Measurements from ENCODE around the gene OR1L8. TPM values are rescaled to one million over a fixed set of nuclear protein-coding genes. Genes with fewer than 3 reads are reported as not detected.

Gene OR1L8
- total RNA-seq, 4 donors from 2014 or later, result not detected

GRCh38 chr9:122527193-122527592 lies 56.0 kb downstream of the OR1L8 start, which contains the start of gene OR1N1:
TSS of gene OR1N1 (minus strand) at chr9:122527293. CDS start at chr9:122527293, 0 bp downstream.
- no peaks in the 10 kb centered on the region for H3K27me3 ChIP-seq
- 91 to 93% methylated on average over 3 of the region's 3 CpGs for WGBS, 2 donors (ENCODE audit: low coverage in 1 of 2)
- H3K9me3 ChIP-seq, result no peaks in the 10 kb centered on the region
- no peaks in the 10 kb centered on the region for H3K36me3 ChIP-seq
- intact Hi-C loops (cut with DNase I; ENCODE audit: low total_unique reads) (no loop called here), in situ Hi-C loops (cut with MboI; ENCODE audit: low pct_ligation_motif_present in 1 of 4, low pct_unique_long_range_greater_than_20kb in 1 of 4, low sequenced_read_pairs in 3 of 4) (loop anchor here in 1 of 4 donors (25.0 kb wide), 1 partner anchor 110 kb away; no protein-coding TSS in a partner anchor)
- DNase-seq, result no peak
- no peak within 1 kb of the TSS for H3K27ac ChIP-seq
- no peaks in the 10 kb centered on the region for H3K4me1 ChIP-seq
- no peak for TF ChIP-seq POLR2A (IDR thresholded peaks at IDR 0.05)
- TF ChIP-seq EP300 (IDR thresholded peaks at IDR 0.05; ENCODE audit: low read depth), result no peak
- no peak for TF ChIP-seq POLR2AphosphoS5 (IDR thresholded peaks at IDR 0.05)
- TF ChIP-seq CTCF (IDR thresholded peaks at IDR 0.05), result no peak
- no peak within 1 kb of the TSS for H3K4me3 ChIP-seq

GRCh38 chr9:122526602-122527001 lies 56.6 kb downstream of the OR1L8 start:
- TF ChIP-seq POLR2AphosphoS5 (IDR thresholded peaks at IDR 0.05), result no peak
- TF ChIP-seq EP300 (IDR thresholded peaks at IDR 0.05; ENCODE audit: low read depth), result no peak
- TF ChIP-seq CTCF (IDR thresholded peaks at IDR 0.05), result no peak
- TF ChIP-seq POLR2A (IDR thresholded peaks at IDR 0.05), result no peak
- in situ Hi-C loops (cut with MboI; ENCODE audit: low pct_ligation_motif_present in 1 of 4, low pct_unique_long_range_greater_than_20kb in 1 of 4, low sequenced_read_pairs in 3 of 4), result loop anchor here in 1 of 4 donors (25.0 kb wide), 1 partner anchor 111 kb away; no protein-coding TSS in a partner anchor
- H3K4me1 ChIP-seq, result no peaks in the 10 kb centered on the region
- no peaks in the 10 kb centered on the region for H3K36me3 ChIP-seq
- WGBS, 2 donors (ENCODE audit: low coverage in 1 of 2), result 79 to 81% methylated on average over 5 to 10 of the region's 10 CpGs
- no peaks in the 10 kb centered on the region for H3K9me3 ChIP-seq
- no peaks in the 10 kb centered on the region for H3K27me3 ChIP-seq
- intact Hi-C loops (cut with DNase I; ENCODE audit: low total_unique reads), result no loop called here
- H3K4me3 ChIP-seq, result no peak overlapping the region
- DNase-seq, result no peak
- no peak overlapping the region for H3K27ac ChIP-seq

- Histone ChIP-seq H3K36me3 (no peaks in the 10 kb centered on the region), H3K9me3 (no peaks in the 10 kb centered on the region), H3K4me1 (no peaks in the 10 kb centered on the region), H3K27me3 (no peaks in the 10 kb centered on the region), H3K27ac (no peak overlapping the region), H3K4me3 (no peak overlapping the region)
- TF ChIP-seq CTCF (IDR thresholded peaks at IDR 0.05) (no peak), EP300 (IDR thresholded peaks at IDR 0.05; ENCODE audit: low read depth) (no peak), POLR2A (IDR thresholded peaks at IDR 0.05) (no peak), POLR2AphosphoS5 (IDR thresholded peaks at IDR 0.05) (no peak)
- in situ Hi-C loops (cut with MboI; ENCODE audit: low pct_ligation_motif_present in 1 of 4, low pct_unique_long_range_greater_than_20kb in 1 of 4, low sequenced_read_pairs in 3 of 4), result no loop called here
- no peak for DNase-seq
- intact Hi-C loops (cut with DNase I; ENCODE audit: low total_unique reads), result no loop called here
- 90% methylated on average over 3 of the region's 3 CpGs; no CpG with 5 or more reads in 1 of the 2 donors for WGBS, 2 donors (ENCODE audit: low coverage in 1 of 2)
Measured at GRCh38 chr9:122519376-122519775, 63.8 kb downstream of the OR1L8 start.

- DNase-seq, result no peak
- in situ Hi-C loops (cut with MboI; ENCODE audit: low pct_ligation_motif_present in 1 of 4, low pct_unique_long_range_greater_than_20kb in 1 of 4, low sequenced_read_pairs in 3 of 4), result no loop called here
- Histone ChIP-seq H3K27me3 (no peaks in the 10 kb centered on the region), H3K4me1 (no peaks in the 10 kb centered on the region), H3K36me3 (no peaks in the 10 kb centered on the region), H3K9me3 (no peaks in the 10 kb centered on the region), H3K27ac (no peak within 1 kb of the TSS), H3K4me3 (no peak within 1 kb of the TSS)
- intact Hi-C loops (cut with DNase I; ENCODE audit: low total_unique reads), result no loop called here
- TF ChIP-seq POLR2AphosphoS5 (IDR thresholded peaks at IDR 0.05), result no peak
- no peak for TF ChIP-seq CTCF (IDR thresholded peaks at IDR 0.05)
- no peak for TF ChIP-seq POLR2A (IDR thresholded peaks at IDR 0.05)
- no peak for TF ChIP-seq EP300 (IDR thresholded peaks at IDR 0.05; ENCODE audit: low read depth)
- WGBS, 2 donors (ENCODE audit: low coverage in 1 of 2), result 77 to 85% methylated on average over 4 of the region's 4 CpGs
Measured at GRCh38 chr9:122518841-122519240, 64.3 kb downstream of the OR1L8 start, which contains the start of gene OR1J4. TSS of gene OR1J4 (plus strand) at chr9:122519141. CDS start at chr9:122519141, 0 bp downstream.

All from transverse colon (tissue), 4 donors.